BJ (cell line): ENCODE results near the gene MIER1. TPM values are rescaled to one million over a fixed set of nuclear protein-coding genes. Genes with fewer than 3 reads are reported as not detected.
"Not testable (repeated sequence)": the region's sequence is repeated elsewhere in the genome, so short reads cannot be mapped to it uniquely, and the experiment has no call there.

Experiments used
- CTCF ChIA-PET: fragments of 350-600 bp; formaldehyde crosslinking; extraction: SDS; loops from one replicate; lab custom pipeline; 2021; ENCODE audit warnings: antibody characterized with exemption, inconsistent platforms; lab: Yijun Ruan, JAX
- POLR2A ChIA-PET: fragments of 300-600 bp; sonication (Branson Sonifier 250); formaldehyde crosslinking; extraction: SDS; loops from one replicate; lab custom pipeline; 2021; ENCODE audit warnings: antibody characterized with exemption; lab: Charles Lee
- DNase-seq: peaks from one replicate; pipeline ENCODE4 v3.0.0-alpha.2; 2011; ENCODE audit warnings: low read depth
- H3K27me3 ChIP-seq: 2 replicates; pipeline ENCODE4 v1.6.0; 2011; ENCODE audit warnings: low read length; ENCODE audit not compliant: control insufficient read depth, insufficient read depth
- H3K36me3 ChIP-seq: 2 replicates; pipeline ENCODE4 v1.5.1; 2011; ENCODE audit warnings: low read length; ENCODE audit not compliant: control insufficient read depth, insufficient read depth
- H3K4me3 ChIP-seq: 2 replicates; pipeline ENCODE4 v1.5.1; 2011; ENCODE audit warnings: low read depth, mild to moderate bottlenecking, control low read depth, low read length
- polyA minus RNA-seq: library from RNA; depleted of rRNA, polyadenylated mRNA; stranded (reverse); fragments of >200 nt; gene quantifications from 2 replicates; pipeline ENCODE4 v1.2.3, GENCODE V29; 2011; rRNA and poly(A)+ RNA removed
- polyA plus RNA-seq: library from polyadenylated mRNA; depleted of rRNA; stranded (reverse); fragments of >200 nt; gene quantifications from 2 replicates; pipeline ENCODE4 v1.2.3, GENCODE V29; 2011; rRNA removed
- TF ChIP-seq, protein P1 (sequence below): IDR thresholded peaks from 2 replicates; pipeline ENCODE4 v1.5.1; 2011; ENCODE audit warnings: low read depth, mild to moderate bottlenecking, control low read depth, inconsistent platforms, low read length, moderate library complexity; ENCODE audit not compliant: insufficient read depth

MIER1 gene
- polyA plus RNA-seq (6.4 and 14.5 TPM in 2 replicates), polyA minus RNA-seq (15.3 and 16.2 TPM in 2 replicates)

DNA sequence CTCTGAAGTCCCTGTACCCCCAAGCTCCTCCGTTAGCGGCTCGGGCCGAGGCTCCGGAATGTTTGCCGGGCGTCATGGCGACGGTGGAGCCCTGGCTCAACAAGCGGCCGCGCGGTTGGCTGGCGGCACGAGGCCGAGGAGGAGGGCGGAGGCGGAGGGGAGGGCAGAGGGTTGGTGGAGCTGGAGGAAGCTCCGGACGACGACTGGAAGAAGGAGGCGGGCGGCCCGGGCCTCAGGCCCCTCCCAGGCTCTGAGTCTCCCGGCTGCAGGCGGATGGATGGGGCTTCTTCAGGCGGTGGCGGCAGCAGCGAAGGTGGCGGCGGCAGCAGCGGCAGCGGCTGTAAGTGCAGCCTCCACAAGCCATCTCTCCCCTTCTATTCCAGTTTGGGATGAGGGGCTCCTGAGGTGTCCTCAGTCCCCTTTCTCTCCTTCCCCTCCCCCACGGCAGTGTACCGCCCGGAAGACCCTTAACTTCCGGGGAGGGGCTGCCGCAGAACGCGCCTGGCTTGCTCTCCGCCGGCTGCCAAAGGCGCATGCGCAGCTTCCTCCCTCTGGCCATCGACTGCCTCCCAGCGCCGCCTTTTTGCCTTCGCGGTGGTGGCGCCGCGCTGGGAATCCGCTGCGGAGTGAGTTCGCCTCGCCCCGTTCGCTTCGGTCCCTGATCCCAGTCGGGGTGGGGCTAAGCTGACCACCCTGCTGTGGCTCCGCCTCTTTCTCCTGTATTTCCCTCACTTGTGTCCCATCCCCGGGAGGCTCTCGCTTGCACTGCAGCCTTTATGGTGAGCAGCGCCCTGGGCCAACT is at the start of gene MIER1, which contains the start of gene DNAI4:
TSS of gene MIER1 (plus strand) at position 235 of the 802 bp plus-strand sequence. CDS start at position 274, 39 bp downstream.
TSS of gene DNAI4 (minus strand) at position 101 of the 802 bp plus-strand sequence. CDS start at position 76, 25 bp downstream.
- Histone ChIP-seq H3K4me3 (peak within 1 kb of the TSS; percentile 66), H3K27me3 (no peaks in the 10 kb centered on the region), H3K36me3 (no peaks in the 10 kb centered on the region)
- ChIA-PET CTCF (interaction anchor here (0.6 to 1.4 kb wide), 4 partner anchors 12 to 369 kb away, joined by 3 to 4 read pairs (median 3); no protein-coding TSS in a partner anchor), POLR2A (no interaction called here)
- DNase-seq, result peak; percentile 93
- TF ChIP-seq, protein P1, sequence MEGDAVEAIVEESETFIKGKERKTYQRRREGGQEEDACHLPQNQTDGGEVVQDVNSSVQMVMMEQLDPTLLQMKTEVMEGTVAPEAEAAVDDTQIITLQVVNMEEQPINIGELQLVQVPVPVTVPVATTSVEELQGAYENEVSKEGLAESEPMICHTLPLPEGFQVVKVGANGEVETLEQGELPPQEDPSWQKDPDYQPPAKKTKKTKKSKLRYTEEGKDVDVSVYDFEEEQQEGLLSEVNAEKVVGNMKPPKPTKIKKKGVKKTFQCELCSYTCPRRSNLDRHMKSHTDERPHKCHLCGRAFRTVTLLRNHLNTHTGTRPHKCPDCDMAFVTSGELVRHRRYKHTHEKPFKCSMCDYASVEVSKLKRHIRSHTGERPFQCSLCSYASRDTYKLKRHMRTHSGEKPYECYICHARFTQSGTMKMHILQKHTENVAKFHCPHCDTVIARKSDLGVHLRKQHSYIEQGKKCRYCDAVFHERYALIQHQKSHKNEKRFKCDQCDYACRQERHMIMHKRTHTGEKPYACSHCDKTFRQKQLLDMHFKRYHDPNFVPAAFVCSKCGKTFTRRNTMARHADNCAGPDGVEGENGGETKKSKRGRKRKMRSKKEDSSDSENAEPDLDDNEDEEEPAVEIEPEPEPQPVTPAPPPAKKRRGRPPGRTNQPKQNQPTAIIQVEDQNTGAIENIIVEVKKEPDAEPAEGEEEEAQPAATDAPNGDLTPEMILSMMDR, result peak; percentile 18; the same call in 1 of the 2 replicates

DNA sequence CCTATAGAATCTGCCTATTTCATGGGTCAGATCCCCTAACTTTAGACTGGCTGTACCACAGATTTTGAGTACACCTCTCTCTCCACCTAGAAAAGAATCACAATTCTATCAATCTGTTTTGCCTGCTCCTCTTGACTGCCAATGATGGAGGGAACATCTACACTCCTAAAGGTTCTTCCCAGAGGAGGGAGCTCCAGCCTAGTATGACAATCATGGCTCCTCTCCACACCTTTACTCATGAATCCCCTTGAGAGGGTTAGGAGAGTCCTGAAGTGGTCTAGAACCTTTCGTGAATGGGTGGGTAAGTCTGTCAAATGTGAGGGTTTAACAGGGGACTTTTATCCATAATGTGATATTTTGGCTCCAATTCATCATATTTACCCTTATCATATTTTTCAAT is 48.1 kb upstream of the MIER1 start:
- CTCF ChIA-PET, result no interaction called here
- DNase-seq, result no peak
- no peaks in the 10 kb centered on the region for H3K27me3 ChIP-seq

DNA sequence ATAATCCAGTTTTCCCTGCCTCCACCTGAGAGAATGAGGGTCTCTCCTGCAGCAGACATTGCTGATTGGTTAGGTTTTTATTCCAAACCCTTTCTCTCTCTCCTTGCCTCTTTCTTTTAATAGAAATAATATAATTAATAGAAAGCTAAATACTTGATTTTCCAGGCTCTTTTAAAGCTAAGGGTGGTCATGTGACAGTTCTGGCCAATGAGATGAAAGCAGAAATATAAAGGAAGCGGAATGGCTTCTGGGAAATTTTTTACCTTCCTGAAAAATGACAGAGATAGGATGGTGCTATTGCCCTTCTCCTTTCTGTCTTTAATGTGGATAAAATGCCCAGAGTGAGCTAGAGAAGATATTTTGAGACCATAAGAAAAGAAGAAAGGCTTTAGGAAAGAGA is 35.8 kb upstream of the MIER1 start:
- H3K36me3 ChIP-seq, result no peaks in the 10 kb centered on the region
- ChIA-PET CTCF (no interaction called here), POLR2A (no interaction called here)
- no peak overlapping the region for H3K4me3 ChIP-seq
- H3K27me3 ChIP-seq, result no peaks in the 10 kb centered on the region
- DNase-seq, result no peak
- TF ChIP-seq, protein P1, result no peak

More for the DNA sequence above, 48.1 kb upstream of the MIER1 start:
- Histone ChIP-seq H3K4me3 (no peak overlapping the region), H3K36me3 (no peaks in the 10 kb centered on the region)
- POLR2A ChIA-PET, result no interaction called here
- TF ChIP-seq, protein P1, result no peak

DNA sequence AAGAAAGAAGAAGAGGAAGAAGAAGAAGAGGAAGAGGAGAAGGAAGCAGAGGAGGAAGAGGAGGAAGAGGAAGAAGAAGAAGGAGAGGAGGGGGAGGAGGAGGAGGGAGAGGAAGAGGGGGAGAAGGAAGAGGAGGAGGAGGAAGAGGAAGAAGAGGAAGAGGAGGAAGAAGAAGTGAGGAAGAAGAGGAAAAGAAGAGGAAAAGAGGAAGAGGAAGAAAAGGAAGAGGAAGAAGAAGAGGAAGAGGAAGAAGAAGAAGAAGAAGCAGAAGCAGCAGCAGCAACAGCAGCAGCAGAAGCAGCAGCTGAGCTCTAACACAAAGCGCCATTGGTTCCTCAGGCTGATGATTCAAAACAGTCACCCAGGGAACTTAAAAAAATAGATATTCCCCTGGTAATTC is 34.2 kb upstream of the MIER1 start:
- Histone ChIP-seq H3K36me3 (no peaks in the 10 kb centered on the region), H3K27me3 (no peaks in the 10 kb centered on the region), H3K4me3 (no peak overlapping the region)
- DNase-seq, result no peak
- TF ChIP-seq, protein P1, result no peak
- POLR2A ChIA-PET, result no interaction called here
- CTCF ChIA-PET, result no interaction called here

DNA sequence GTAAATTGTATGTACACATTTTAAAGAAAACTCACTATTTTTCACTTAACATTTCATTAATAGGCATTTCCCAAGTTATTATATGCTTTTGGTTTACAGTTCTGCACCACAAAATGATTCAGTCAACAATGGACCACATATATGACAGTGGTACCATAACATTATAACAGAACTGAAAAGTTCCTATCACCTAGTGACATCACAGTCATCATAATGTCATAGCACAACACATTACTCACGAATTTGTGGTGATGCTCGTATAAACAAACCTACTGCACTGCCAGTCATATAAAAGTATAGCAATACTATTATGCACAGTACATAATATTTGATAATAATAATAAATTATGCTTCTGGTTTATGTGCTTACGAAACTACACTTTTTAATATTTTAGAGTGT is 31.1 kb upstream of the MIER1 start:
- Histone ChIP-seq H3K27me3 (no peaks in the 10 kb centered on the region), H3K4me3 (no peak overlapping the region), H3K36me3 (no peaks in the 10 kb centered on the region)
- CTCF ChIA-PET, result no interaction called here
- TF ChIP-seq, protein P1, result no peak
- DNase-seq, result no peak
- POLR2A ChIA-PET, result no interaction called here

DNA sequence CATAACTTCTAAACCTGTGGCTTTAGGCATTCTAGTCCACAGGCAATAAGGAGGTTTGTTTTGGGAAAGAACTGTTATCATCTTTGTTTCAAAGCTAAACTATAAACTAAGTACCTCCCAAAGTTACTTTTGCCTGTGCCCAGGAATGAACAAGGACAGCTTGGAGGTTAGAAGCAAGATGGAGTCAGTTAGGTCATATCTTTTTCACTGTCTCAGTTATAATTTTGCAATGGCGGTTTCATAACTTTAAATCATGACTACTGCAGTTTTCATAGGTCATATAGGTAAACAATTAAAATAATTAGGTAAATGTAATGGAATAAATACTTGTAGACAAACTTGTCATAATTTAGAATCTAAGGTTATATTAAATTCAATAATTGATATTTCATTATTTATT is 9.6 kb upstream of the MIER1 start:
- CTCF ChIA-PET, result interaction anchor here (2.0 kb wide), 1 partner anchor 8 kb away, joined by 7 read pairs; no protein-coding TSS in a partner anchor
- H3K36me3 ChIP-seq, H3K4me3 ChIP-seq, H3K27me3 ChIP-seq, POLR2A ChIA-PET, DNase-seq: not testable (repeated sequence)
